Measurements from ENCODE around the gene CDS1. TPM values are rescaled to one million over a fixed set of nuclear protein-coding genes. Genes with fewer than 3 reads are reported as not detected.

Gene CDS1
- total RNA-seq, 2 donors from 2014 or later: 5.8 to 8.9 TPM

DNA sequence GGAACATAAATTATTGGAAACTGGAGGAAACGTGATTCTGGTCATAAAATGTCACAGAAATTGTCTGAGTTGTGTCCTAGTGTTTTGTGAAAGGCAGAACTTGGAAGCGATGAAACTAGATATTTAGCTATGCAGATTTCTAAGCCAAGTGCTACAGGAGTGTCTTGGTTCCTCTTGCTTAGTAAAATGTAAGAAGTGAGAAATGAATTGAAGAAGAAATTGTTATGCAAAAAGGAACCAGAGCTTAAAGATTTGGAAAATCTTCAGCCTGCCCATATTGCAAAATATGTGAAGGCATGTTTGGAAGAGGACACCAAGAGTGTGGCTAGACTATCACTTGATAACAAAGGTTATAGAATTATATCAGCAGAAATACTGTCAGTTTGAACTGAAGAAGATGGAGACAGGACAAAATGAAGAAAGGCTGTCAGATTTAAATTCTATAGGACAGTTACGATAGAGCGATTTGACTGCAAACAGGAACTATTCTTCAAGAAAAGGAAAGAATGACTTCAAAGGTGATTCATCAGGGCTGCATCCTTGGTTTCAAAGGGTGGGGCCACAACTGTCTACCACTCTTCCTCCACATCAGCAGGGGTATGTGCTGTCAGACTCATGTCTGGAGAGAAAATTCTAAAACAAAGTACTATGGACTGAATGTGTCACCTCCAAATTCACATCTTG is 9.4 kb upstream of the CDS1 start:
- Mint-ChIP-seq H3K27ac (no peak overlapping the region), H3K36me3 (ENCODE audit: low read depth) (no peaks in the 10 kb centered on the region), H3K4me3 (no peak overlapping the region), H3K27me3 (ENCODE audit: insufficient read depth) (peaks cover 2% of the 10 kb centered on the region), H3K4me1 (peaks cover 4% of the 10 kb centered on the region), H3K9me3 (no peaks in the 10 kb centered on the region)
- H3K4me1 ChIP-seq (ENCODE audit: control insufficient read depth, insufficient read depth, low read length): no peaks in the 10 kb centered on the region
- no peaks in the 10 kb centered on the region for H3K27me3 ChIP-seq (ENCODE audit: control insufficient read depth, insufficient read depth, low read length, poor library complexity, severe bottlenecking)
- H3K4me3 ChIP-seq (ENCODE audit: low read length): no peak overlapping the region
- DNase-seq: no peak
- H3K9me3 ChIP-seq (ENCODE audit: control insufficient read depth, low read length): no peaks in the 10 kb centered on the region
- no peak overlapping the region for H3K9ac ChIP-seq (ENCODE audit: extremely low read depth, low read length, poor library complexity, severe bottlenecking)
- no peaks in the 10 kb centered on the region for H3K36me3 ChIP-seq (ENCODE audit: control insufficient read depth, insufficient read depth, low read length)
- H3K27ac ChIP-seq (ENCODE audit: low read depth, low read length): no peak overlapping the region
- 92 to 95% methylated on average over 4 of the region's 4 CpGs for WGBS, 2 experiments (ENCODE audit: insufficient coverage in 1 of 2, insufficient read length in 1 of 2)
- TF ChIP-seq, protein P1, sequence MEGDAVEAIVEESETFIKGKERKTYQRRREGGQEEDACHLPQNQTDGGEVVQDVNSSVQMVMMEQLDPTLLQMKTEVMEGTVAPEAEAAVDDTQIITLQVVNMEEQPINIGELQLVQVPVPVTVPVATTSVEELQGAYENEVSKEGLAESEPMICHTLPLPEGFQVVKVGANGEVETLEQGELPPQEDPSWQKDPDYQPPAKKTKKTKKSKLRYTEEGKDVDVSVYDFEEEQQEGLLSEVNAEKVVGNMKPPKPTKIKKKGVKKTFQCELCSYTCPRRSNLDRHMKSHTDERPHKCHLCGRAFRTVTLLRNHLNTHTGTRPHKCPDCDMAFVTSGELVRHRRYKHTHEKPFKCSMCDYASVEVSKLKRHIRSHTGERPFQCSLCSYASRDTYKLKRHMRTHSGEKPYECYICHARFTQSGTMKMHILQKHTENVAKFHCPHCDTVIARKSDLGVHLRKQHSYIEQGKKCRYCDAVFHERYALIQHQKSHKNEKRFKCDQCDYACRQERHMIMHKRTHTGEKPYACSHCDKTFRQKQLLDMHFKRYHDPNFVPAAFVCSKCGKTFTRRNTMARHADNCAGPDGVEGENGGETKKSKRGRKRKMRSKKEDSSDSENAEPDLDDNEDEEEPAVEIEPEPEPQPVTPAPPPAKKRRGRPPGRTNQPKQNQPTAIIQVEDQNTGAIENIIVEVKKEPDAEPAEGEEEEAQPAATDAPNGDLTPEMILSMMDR (conservative IDR thresholded peaks at IDR 0.05): no peak

DNA sequence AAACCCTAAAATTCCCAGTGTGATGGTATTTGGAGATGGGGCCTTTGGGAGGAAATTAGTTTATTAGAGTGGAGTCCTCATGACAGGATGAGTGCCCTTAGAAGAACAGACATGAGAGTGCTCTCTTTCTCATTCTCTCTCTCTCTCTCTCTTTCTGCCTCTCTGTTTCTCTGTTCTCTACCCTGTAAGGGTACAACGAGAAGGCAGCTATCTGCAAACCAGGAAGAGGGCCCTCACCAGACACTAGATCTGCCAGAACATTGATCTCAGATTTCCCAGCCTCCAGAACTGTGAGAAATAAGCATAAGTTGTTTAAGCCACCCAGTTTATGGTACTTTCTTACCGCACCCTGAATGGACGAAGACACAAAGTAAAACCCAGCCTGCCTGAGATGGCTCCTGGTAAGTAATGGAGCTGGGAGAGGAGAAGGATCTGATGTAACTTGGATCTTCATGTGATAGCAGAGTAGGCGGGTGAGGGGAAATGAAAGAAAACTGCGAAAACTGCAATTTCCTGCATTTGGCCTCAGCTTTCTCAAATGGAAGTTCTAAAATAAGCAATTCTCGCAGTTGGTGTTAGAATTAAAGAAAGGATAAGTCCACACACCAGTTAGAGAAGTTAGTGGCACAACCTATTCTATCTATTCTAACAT is 8.7 kb upstream of the CDS1 start:
- TF ChIP-seq, protein P1 (conservative IDR thresholded peaks at IDR 0.05): no peak
- Histone ChIP-seq H3K9ac (ENCODE audit: extremely low read depth, low read length, poor library complexity, severe bottlenecking) (no peak overlapping the region), H3K4me1 (ENCODE audit: control insufficient read depth, insufficient read depth, low read length) (no peaks in the 10 kb centered on the region), H3K36me3 (ENCODE audit: control insufficient read depth, insufficient read depth, low read length) (no peaks in the 10 kb centered on the region), H3K9me3 (ENCODE audit: control insufficient read depth, low read length) (no peaks in the 10 kb centered on the region), H3K27ac (ENCODE audit: low read depth, low read length) (no peak overlapping the region), H3K27me3 (ENCODE audit: control insufficient read depth, insufficient read depth, low read length, poor library complexity, severe bottlenecking) (no peaks in the 10 kb centered on the region), H3K4me3 (ENCODE audit: low read length) (no peak overlapping the region)
- Mint-ChIP-seq H3K27ac (no peak overlapping the region), H3K4me1 (peaks cover 2% of the 10 kb centered on the region), H3K9me3 (no peaks in the 10 kb centered on the region), H3K36me3 (ENCODE audit: low read depth) (no peaks in the 10 kb centered on the region), H3K27me3 (ENCODE audit: insufficient read depth) (peaks cover 2% of the 10 kb centered on the region), H3K4me3 (no peak overlapping the region)
- no peak for DNase-seq
- WGBS, 2 experiments (ENCODE audit: insufficient coverage in 1 of 2, insufficient read length in 1 of 2): 92 to 100% methylated on average over 5 to 6 of the region's 6 CpGs

DNA sequence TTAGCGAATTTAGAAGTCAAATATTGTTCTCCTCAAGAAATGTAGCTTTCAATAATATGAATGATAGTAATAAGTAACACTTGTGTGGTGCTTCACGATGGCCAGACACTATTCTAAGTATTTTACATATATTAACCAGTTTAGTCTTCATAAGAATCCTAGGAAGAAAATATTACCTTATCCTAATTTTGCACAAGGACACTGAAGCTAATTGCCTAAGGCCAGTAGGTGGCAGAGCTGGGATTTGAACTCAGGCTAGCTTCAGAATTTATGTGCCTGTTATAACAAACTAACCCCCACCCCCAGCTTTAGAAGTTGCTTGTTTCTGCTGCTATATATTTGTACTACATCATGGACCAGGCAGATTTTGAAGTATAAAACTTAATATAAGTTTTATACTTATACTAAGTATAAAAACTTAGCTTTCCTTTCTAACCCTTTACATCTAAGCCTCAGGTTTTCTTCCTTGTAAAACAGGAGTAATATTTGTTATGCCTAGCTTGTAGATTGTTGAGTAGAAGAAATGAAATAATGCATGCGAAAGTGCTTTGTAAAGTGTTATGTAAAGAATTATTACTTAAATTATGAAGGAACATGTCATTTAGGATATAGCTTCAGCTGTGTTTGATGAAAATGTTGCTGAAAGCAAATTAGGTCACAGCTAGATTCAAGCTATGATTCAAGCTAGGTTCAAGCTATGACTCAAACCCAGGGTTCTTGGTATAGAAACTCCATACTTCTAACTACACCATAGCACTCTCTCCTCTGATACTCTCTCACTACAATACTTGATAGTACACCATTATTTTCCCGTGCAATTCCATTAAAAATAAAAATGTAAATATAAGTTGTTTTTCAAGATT is 4.2 kb upstream of the CDS1 start:
- Mint-ChIP-seq H3K4me1 (peaks cover 15% of the 10 kb centered on the region), H3K4me3 (no peak overlapping the region), H3K27me3 (ENCODE audit: insufficient read depth) (peaks cover 18% of the 10 kb centered on the region), H3K27ac (peak overlapping the region; percentile 24), H3K36me3 (ENCODE audit: low read depth) (no peaks in the 10 kb centered on the region), H3K9me3 (no peaks in the 10 kb centered on the region)
- peaks cover 3% of the 10 kb centered on the region for H3K4me1 ChIP-seq (ENCODE audit: control insufficient read depth, insufficient read depth, low read length)
- no peaks in the 10 kb centered on the region for H3K9me3 ChIP-seq (ENCODE audit: control insufficient read depth, low read length)
- no peak overlapping the region for H3K9ac ChIP-seq (ENCODE audit: extremely low read depth, low read length, poor library complexity, severe bottlenecking)
- H3K27ac ChIP-seq (ENCODE audit: low read depth, low read length): no peak overlapping the region
- peak; percentile 70 for DNase-seq
- H3K4me3 ChIP-seq (ENCODE audit: low read length): no peak overlapping the region
- 55 to 60% methylated on average over 2 to 4 of the region's 4 CpGs for WGBS, 2 experiments (ENCODE audit: insufficient coverage in 1 of 2, insufficient read length in 1 of 2)
- peaks cover 15% of the 10 kb centered on the region for H3K27me3 ChIP-seq (ENCODE audit: control insufficient read depth, insufficient read depth, low read length, poor library complexity, severe bottlenecking)
- TF ChIP-seq, protein P1 (conservative IDR thresholded peaks at IDR 0.05): peak; percentile 82
- H3K36me3 ChIP-seq (ENCODE audit: control insufficient read depth, insufficient read depth, low read length): no peaks in the 10 kb centered on the region
